Motor neuron (in vitro differentiated cells): ENCODE measurements around the gene PCDH11X. TPM values are rescaled to one million over a fixed set of nuclear protein-coding genes. Genes with fewer than 3 reads are reported as not detected.
"Not testable (repeated sequence)": the region's sequence is repeated elsewhere in the genome, so short reads cannot be mapped to it uniquely, and the experiment has no call there.

Experiments
- ATAC-seq, 8 experiments: fragments of 200-7000 bp; cut with Tn5 transposase; replicated peaks in 6 of 8; 2 replicates each; pipeline ENCODE4 v1.8.0; 2021; ENCODE audit warnings: mild to moderate bottlenecking in 8 of 8, moderate library complexity in 8 of 8
- H3K27ac ChIP-seq, 2 donors: fragments of 250-450 bp; sonication (Bioruptor Pico); 2 replicates each; pipeline ENCODE4 v1.9.0; 2021; ENCODE audit warnings: antibody characterized with exemption in 2 of 2, mild to moderate bottlenecking in 2 of 2, moderate library complexity in 1 of 2
- H3K4me1 ChIP-seq, 2 donors: fragments of 250-450 bp; sonication (Bioruptor Pico); replicated peaks in 1 of 2; 2 replicates each; pipeline ENCODE4 v1.6.1; 2021; ENCODE audit warnings: antibody characterized with exemption in 2 of 2, mild to moderate bottlenecking in 2 of 2, moderate library complexity in 1 of 2
- H3K4me3 ChIP-seq, 5 donors: fragments of 250-450 bp; sonication (Bioruptor Pico); 2 replicates each; pipeline ENCODE4 v1.9.0; 2021; ENCODE audit warnings: antibody characterized with exemption in 5 of 5, mild to moderate bottlenecking in 5 of 5, moderate library complexity in 4 of 5
- WGBS, 10 experiments: fragments of 450-650 bp; shearing (Covaris generic); methylation state at CpG; one replicate each; pipeline ENCODE4 v1.0.0; 2022; 5-methylcytosine and 5-hydroxymethylcytosine counted together
- in situ Hi-C, 9 experiments: fragments of 400-800 bp; cut with MboI; loops; one replicate each; pipeline ENCODE4 v1.15.0; 2021; ENCODE audit warnings: low sequenced_read_pairs in 9 of 9, low pct_unique_long_range_greater_than_20kb in 2 of 9; ENCODE audit not compliant: unreplicated experiment in 9 of 9
- total RNA-seq, 8 experiments: library from RNA; unstranded; fragments of 300-600 nt; gene quantifications; 2 replicates each; pipeline versions ENCODE4 v1.2.3 to v1.2.4, GENCODE V29; 2022

Gene PCDH11X, protein sequence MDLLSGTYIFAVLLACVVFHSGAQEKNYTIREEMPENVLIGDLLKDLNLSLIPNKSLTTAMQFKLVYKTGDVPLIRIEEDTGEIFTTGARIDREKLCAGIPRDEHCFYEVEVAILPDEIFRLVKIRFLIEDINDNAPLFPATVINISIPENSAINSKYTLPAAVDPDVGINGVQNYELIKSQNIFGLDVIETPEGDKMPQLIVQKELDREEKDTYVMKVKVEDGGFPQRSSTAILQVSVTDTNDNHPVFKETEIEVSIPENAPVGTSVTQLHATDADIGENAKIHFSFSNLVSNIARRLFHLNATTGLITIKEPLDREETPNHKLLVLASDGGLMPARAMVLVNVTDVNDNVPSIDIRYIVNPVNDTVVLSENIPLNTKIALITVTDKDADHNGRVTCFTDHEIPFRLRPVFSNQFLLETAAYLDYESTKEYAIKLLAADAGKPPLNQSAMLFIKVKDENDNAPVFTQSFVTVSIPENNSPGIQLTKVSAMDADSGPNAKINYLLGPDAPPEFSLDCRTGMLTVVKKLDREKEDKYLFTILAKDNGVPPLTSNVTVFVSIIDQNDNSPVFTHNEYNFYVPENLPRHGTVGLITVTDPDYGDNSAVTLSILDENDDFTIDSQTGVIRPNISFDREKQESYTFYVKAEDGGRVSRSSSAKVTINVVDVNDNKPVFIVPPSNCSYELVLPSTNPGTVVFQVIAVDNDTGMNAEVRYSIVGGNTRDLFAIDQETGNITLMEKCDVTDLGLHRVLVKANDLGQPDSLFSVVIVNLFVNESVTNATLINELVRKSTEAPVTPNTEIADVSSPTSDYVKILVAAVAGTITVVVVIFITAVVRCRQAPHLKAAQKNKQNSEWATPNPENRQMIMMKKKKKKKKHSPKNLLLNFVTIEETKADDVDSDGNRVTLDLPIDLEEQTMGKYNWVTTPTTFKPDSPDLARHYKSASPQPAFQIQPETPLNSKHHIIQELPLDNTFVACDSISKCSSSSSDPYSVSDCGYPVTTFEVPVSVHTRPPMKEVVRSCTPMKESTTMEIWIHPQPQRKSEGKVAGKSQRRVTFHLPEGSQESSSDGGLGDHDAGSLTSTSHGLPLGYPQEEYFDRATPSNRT (N-terminal part only)
- 10 to 100 TPM in 5 of 8 experiments, under 1 TPM in 2, not detected in 1; 0.05 to 34.5 (median 15.8) TPM for total RNA-seq

DNA sequence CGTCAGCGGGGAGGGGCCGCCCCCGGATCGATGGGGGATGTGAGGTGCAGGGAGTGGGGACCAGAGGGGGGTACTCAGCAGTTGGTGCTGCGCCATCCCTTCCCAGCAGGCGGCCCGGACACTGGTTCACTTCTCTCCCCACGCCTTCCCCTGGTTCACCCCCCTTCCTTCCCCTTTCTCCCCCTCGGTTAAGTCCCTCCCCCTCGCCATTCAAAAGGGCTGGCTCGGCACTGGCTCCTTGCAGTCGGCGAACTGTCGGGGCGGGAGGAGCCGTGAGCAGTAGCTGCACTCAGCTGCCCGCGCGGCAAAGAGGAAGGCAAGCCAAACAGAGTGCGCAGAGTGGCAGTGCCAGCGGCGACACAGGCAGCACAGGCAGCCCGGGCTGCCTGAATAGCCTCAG, at the start of gene PCDH11X:
Gene PCDH11X (plus strand): TSS at position 241 of the 400 bp plus-strand sequence. CDS start 56,130 bp downstream, outside the sequence.
- H3K4me3 ChIP-seq, result peak within 1 kb of the TSS; percentile 41 to 76 (median 58)
- no CpG with 5 or more reads among the region's 24 CpGs for WGBS, 10 experiments
- ATAC-seq, result peak in 6 of 8 experiments; percentile 79 to 92 (median 86)

DNA sequence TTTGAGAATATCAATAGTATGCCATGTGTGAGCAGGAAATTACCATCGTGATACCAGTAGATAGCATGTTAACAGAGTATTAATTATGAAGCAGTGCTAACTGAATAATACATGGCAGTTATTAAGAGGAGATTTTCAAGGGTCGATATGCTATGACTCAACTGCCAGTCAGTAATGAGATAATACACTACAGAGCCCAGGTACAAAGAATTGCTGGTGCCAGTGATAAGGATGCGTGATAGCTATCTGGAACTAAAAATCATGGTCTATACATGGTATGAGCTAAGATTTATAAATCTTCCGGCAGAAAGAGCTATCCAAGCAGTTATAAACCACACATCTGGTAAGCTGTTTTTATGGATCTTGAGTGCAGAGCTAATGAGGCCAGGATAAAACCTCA, 31.7 kb upstream of the PCDH11X start:
- WGBS, 10 experiments, result no CpG with 5 or more reads among the region's 4 CpGs
- H3K27ac ChIP-seq, H3K4me1 ChIP-seq, H3K4me3 ChIP-seq, in situ Hi-C loops: not testable (repeated sequence)
- ATAC-seq, result peak in 5 of 8 experiments; percentile 40 to 85 (median 51)

More for the DNA sequence above, at the start of gene PCDH11X:
- in situ Hi-C loops, H3K27ac ChIP-seq, H3K4me1 ChIP-seq: not testable (repeated sequence)

DNA sequence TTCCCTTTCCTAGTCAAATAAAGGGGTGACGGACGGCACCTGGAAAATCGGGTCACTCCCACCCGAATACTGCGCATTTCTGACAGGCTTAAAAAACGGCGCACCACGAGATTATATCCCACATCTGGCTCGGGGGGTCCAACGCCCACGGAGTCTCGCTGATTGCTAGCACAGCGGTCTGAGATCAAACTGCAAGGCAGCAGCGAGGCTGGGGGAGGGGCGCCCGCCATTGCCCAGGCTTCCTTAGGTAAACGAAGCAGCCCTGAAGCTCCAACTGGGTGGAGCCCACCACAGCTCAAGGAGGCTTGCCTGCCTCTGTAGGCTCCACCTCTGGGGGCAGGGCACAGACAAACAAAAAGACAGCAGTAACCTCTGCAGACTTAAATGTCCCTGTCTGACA, 26.2 kb upstream of the PCDH11X start:
- whole genome bisulfite sequencing, 10 experiments, result no CpG with 5 or more reads among the region's 17 CpGs
- in situ Hi-C loops, H3K4me1 ChIP-seq, ATAC-seq, H3K4me3 ChIP-seq, H3K27ac ChIP-seq: not testable (repeated sequence)

DNA sequence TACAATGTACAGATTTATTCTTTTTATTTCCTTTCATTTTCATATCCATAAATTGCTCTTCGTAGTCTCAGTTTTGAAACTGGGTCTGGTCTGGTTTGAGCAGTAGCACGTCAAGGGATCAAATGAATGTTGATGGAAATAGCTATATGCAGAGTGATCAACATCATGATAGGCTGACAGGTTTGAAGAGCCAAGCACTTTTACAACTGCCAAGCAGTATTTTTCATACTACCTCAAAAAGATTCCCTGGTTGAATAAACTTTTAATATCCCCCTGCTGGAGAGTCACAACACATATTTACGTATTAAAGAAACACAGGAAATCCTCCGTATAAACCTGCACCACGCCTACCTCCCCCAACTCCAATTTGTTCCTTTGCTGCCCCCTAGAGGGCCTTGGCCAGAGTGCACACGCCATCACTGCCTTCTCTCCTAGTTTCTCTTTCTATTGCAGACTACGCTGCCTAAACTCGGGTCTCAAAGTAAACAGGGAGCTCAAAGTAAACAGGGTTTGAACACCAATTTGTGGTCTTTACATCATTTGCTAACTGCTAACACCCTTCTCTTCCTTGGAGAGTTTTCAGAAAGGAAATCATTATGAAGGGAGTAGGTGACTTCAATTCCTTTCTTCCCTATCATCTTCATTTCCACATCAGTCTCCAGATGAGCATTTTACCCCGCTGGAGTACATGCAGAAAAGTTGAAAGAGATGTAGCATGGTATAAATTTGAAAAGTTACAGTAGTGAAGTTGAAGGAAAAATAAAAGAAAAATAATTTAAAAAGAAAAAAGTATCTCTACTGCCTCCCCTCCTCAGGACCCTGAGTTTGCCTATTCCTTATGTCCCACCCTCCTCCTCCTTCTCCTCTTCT, 8.3 kb upstream of the PCDH11X start:
- H3K27ac ChIP-seq, H3K4me1 ChIP-seq, H3K4me3 ChIP-seq, in situ Hi-C loops: not testable (repeated sequence)
- 82% methylated on average over 2 of the region's 9 CpGs; no CpG with 5 or more reads in 9 of the 10 experiments for WGBS, 10 experiments
- ATAC-seq, result peak; percentile 89 to 99 (median 94)

DNA sequence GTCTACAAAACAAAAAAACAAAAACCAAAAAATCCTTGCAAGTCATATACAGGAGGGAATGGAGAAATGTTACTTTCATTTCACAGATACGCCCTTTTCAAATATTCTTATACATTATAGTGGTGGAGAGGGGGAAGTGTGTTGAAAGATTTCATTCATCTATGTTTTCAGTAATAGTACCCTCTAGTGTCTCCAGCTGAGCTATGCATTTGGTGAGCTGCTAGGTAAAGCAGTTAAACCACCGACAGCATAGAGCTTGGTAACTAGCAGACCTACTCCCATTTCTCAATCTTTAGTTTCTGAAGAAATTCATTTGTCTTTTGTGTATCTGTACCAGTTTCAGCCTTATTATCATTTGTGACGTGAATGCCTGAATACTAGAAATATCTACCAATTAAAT, 5.2 kb upstream of the PCDH11X start:
- H3K27ac ChIP-seq, H3K4me3 ChIP-seq, in situ Hi-C loops, H3K4me1 ChIP-seq: not testable (repeated sequence)
- WGBS, 10 experiments, result 0 to 80% methylated on average over 1 of the region's 3 CpGs; no CpG with 5 or more reads in 8 of the 10 experiments
- peak in 1 of 8 experiments; percentile 21 for ATAC-seq

DNA sequence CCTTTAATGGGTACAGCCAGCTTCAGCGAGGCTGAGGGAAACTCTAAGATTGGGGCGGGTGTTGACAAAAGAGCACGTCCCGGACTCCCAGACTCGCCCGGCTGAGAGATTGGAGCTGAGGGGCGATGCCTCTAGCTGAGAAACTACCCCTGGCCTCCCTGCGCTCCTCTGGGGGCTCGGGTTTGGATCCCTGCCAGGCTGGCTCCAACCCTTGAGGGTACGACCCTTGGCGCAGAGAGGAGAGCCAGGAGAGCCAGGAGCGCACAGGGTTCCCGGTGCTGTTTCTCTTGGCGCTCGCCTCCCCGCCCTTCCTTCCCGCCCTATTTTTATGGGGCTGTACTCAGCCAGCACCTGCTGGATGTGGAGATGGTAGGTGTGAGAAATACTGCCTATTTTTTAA, 833 bp downstream of the PCDH11X start:
- ATAC-seq, H3K27ac ChIP-seq, in situ Hi-C loops, H3K4me1 ChIP-seq: not testable (repeated sequence)
- H3K4me3 ChIP-seq, result peak overlapping the region; percentile 41 to 76 (median 58)
- no CpG with 5 or more reads among the region's 17 CpGs for WGBS, 10 experiments

DNA sequence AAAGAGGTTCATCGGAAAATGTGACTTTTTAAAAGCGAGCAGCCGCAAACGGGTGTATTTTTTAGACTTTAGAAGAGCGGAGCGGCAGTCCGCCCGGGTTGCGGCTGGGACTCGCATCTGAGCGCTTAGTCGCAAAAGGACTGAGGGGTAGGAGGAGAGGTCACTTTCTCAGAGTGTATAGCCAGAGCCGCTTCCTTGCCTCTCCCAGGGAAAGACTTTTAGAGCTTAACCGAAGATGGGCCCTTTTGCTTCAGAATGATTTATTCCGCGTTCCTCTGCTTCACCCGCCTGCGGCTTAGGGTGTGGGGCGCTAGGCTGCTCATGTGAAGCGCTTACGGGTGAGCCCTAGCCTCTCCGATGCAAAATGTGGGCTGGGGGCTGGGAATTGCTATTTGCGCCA, 1.5 kb downstream of the PCDH11X start:
- WGBS, 10 experiments, result 0% methylated on average over 1 to 3 of the region's 23 CpGs; no CpG with 5 or more reads in 8 of the 10 experiments
- H3K4me1 ChIP-seq, in situ Hi-C loops, H3K27ac ChIP-seq, ATAC-seq: not testable (repeated sequence)
- H3K4me3 ChIP-seq, result peak overlapping the region; percentile 41 to 76 (median 58)

DNA sequence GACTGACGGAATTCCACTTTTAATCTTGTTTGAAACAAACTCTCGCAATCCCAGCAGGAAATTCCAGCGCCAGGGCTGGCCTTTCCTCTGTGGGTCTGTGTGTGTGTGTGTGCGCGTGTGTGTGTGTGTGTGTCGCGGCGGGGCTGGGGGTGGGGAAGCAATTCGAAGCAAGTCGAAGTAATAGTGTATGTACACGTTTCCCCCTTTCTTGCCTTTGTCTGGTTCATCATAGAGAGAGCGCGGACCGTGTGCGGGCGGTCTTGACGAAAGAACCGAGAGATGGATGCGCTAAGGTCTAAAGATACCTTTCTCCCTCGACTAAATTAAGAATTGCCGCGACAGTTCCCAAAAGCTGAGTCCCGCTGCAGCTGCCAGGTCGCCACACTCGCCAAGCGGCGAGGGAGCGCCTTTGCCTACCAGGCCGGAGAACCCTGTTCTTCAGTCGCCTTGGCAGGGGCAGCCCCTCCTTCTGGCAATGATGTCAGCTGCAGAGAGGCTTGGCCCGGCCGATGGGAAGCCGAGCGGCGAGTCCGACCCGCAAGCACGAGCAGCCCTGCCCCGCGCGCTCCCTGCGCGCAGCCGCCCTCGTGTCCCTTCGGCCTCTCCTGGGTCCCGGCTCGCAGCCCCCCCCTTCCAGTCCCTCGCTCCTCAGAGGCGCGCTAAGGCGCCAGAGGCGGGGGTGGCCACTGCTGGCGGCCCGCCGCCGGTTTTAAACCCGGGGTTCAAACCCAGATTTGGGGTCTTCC, 2.6 kb downstream of the PCDH11X start:
- ATAC-seq, result peak in 6 of 8 experiments; percentile 20 to 69 (median 67)
- Histone ChIP-seq H3K27ac (peak overlapping the region; percentile 80 to 91), H3K4me3 (peak overlapping the region; percentile 41 to 76 (median 58))
- H3K4me1 ChIP-seq, in situ Hi-C loops: not testable (repeated sequence)
- WGBS, 10 experiments, result no CpG with 5 or more reads among the region's 58 CpGs

DNA sequence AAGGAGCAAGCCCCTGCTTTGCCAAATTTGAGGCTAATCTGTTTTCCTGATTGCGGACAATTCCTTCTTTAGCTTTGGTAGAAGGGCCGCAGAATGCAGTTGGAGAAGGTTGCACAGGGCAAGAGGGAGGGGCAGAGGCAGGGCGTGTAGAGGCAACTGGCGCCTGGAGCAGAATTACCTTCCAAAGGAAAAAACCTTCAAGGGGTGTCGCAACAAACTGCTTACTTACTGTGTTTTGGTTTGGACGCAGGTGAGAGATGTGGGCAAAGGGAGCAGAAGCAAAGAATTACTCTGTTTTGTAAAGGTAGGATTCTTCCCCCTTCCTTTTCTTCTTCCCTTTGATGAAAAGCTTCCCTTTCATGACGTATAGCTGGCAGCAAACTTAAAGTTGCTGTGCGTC, 3.6 kb downstream of the PCDH11X start:
- H3K4me3 ChIP-seq, result peak overlapping the region; percentile 17 to 34 (median 22)
- ATAC-seq, H3K27ac ChIP-seq, in situ Hi-C loops, H3K4me1 ChIP-seq: not testable (repeated sequence)
- WGBS, 10 experiments, result 0% methylated on average over 1 of the region's 8 CpGs; no CpG with 5 or more reads in 9 of the 10 experiments

DNA sequence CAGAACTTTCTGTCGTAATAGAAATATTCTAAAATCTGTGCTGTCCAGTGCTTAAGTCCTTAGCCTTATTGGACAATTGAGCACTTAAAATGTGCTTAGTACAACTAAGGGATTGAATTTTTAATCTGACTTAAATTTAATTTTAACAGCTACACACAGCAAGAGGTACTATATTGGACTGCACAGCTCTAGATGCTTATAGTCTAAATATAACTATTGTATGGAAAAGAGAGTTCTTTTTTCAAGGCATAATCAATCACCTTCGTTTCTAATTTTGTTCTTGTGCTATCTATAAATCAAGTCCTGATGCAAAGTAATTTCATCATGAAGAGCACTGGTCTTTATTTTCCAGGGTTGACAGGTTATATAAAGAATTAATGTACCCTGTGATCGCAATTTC, 38.4 kb downstream of the PCDH11X start:
- H3K4me3 ChIP-seq, H3K27ac ChIP-seq, in situ Hi-C loops, H3K4me1 ChIP-seq: not testable (repeated sequence)
- peak in 5 of 8 experiments; percentile 26 to 83 (median 35) for ATAC-seq
- 0 to 20% methylated on average over 1 of the region's 3 CpGs; no CpG with 5 or more reads in 8 of the 10 experiments for WGBS, 10 experiments

DNA sequence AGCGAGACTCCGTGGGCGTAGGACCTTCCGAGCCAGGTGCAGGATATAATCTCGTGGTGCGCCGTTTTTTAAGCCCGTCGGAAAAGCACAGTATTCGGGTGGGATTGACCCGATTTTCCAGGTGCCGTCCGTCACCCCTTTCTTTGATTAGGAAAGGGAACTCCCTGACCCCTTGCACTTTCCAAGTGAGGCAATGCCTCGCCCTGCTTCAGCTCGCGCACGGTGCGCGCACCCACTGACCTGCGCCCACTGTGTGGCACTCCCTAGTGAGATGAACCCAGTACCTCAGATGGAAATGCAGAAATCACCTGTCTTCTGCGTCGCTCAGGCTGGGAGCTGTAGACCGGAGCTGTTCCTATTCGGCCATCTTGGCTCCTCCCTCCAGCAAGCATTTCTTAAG, 46.1 kb downstream of the PCDH11X start:
- H3K4me1 ChIP-seq, in situ Hi-C loops, ATAC-seq, H3K4me3 ChIP-seq, H3K27ac ChIP-seq: not testable (repeated sequence)
- no CpG with 5 or more reads among the region's 24 CpGs for WGBS, 10 experiments
